ENCODE data around the gene FBXO44.
"Not testable (repeated sequence)": the region's sequence is repeated elsewhere in the genome, so short reads cannot be mapped to it uniquely, and the experiment has no call there.

FBXO44 gene, protein sequence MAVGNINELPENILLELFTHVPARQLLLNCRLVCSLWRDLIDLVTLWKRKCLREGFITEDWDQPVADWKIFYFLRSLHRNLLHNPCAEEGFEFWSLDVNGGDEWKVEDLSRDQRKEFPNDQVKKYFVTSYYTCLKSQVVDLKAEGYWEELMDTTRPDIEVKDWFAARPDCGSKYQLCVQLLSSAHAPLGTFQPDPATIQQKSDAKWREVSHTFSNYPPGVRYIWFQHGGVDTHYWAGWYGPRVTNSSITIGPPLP

DNA sequence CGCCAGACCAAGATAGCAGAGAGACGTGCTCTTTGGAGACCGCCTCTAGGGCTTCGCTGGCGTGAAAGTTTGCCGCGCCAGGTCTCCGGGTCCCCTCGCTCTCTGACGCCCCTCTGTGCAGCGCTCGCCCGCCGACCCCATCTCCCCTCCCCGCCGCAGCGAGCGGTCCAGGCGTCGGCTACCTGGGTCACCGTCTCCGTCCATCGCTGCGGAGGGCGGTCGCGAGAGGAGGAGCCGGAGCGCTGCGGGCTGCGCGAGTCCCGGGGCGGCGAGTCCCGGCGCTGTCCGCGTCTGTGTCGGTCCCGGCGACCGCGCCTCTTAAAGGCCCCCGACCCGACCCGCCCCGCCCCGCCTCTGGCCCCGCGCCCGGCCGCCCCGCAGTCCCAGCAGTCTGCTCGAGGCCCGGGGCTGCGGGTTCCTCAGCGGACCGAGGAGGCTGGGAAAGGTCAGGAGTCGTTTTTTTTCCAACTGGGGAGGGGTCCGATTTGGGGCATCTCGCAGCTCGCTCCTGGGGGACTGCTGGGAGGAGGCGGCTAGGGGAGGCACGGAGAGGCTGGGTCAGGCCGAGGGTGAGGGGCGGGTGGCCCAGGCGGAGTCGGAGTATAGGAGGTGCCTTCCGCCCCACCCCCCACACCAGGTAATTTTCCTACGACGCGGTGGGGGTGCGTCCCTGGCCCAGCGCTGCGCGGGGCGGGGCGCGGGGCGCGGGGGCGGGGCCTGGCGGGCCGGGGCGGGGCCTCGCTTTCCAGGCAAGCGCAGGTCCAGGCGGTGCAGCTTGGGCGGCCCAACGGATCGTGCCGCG, at the start of gene FBXO44, which contains the start of gene FBXO2:
Gene FBXO44 (plus strand): TSS at position 741 of the 802 bp plus-strand sequence. CDS start 959 bp downstream, outside the sequence.
Gene FBXO2 (minus strand): TSS at position 293 of the 802 bp plus-strand sequence. CDS start 89 bp downstream, at position 204.
- DNase-seq (ENCODE audit: low read depth in 4 of 4, low spot score in 1 of 4): peak; percentile 40 to 65 (median 46)

- no peak for DNase-seq (ENCODE audit: low read depth in 4 of 4, low spot score in 1 of 4)
These were observed 47.9 kb upstream of the FBXO44 start for GRCh38 chr1:11606775-11607174.

DNA sequence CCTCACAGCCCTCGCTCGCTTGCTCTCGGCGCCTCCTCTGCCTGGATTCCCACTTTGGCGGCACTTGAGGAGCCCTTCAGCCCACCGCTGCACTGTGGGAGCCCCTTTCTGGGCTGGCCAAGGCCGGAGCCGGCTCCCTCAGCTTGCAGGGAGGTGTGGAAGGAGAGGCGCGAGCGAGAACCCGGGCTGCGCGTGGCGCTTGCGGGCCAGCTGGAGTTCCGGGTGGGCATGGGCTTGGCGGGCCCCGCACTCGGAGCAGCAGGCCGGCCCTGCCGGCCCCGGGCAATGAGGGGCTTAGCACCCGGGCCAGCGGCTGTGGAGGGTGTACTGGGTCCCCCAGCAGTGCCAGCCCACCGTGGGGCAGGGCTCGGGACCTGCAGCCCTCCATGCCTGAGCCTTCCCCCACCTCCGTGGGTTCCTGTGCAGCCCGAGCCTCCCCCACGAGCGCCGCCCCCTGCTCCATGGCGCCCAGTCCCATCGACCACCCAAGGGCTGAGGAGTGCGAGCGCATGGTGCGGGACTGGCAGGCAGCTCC, 46.0 kb upstream of the FBXO44 start:
- DNase-seq (ENCODE audit: low read depth in 4 of 4, low spot score in 1 of 4): not testable (repeated sequence)

- DNase-seq (ENCODE audit: low read depth in 4 of 4, low spot score in 1 of 4): not testable (repeated sequence)
These were observed 45.3 kb upstream of the FBXO44 start for GRCh38 chr1:11609378-11609777.

- DNase-seq (ENCODE audit: low read depth in 4 of 4, low spot score in 1 of 4): no peak
These were observed 44.0 kb upstream of the FBXO44 start for GRCh38 chr1:11610629-11611180.

GRCh38 chr1:11611638-11612327, 42.9 kb upstream of the FBXO44 start:
- DNase-seq (ENCODE audit: low read depth in 4 of 4, low spot score in 1 of 4): no peak

DNA sequence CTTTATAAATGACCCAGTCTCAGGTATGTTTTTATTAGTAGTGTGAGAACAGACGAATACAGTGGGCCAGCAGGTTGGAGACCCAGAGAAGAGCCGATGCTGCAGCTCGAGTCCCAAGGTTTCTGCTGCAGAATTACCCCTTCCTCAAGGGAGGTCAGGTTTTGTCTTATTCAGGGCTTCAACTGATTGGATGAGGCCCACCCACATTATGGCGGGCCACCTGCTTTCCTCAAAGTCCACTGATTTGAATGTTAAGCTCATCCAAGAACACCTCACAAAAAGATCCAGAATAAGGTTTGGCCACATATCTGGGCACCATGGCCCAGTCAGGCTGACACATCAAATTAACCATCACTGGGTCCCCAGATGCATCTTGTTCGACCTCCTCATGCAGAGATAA, 41.3 kb upstream of the FBXO44 start:
- DNase-seq (ENCODE audit: low read depth in 4 of 4, low spot score in 1 of 4): no peak

DNA sequence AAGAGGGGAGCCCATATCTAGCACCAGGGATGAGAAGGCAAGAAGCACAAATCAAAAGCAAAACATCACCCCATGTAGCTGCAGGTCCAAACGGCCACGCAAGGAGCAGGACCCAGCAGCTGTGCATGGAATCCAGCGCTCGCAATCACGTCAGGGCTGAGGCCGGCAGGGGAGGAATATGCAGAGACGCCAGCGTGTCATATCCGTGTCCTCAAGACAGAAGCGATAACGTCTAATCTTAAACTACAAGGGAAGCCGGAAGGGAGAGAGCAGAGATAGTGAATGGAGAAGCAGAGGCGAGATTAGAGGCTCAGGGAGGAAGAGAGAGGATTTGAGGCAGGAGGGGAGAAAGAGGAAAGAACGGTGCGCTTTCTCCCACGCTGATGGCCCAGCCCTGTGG, 39.6 kb upstream of the FBXO44 start:
- no peak for DNase-seq (ENCODE audit: low read depth in 4 of 4, low spot score in 1 of 4)

- DNase-seq (ENCODE audit: low read depth in 4 of 4, low spot score in 1 of 4): no peak
These were observed 37.9 kb upstream of the FBXO44 start for GRCh38 chr1:11616766-11617165.

DNA sequence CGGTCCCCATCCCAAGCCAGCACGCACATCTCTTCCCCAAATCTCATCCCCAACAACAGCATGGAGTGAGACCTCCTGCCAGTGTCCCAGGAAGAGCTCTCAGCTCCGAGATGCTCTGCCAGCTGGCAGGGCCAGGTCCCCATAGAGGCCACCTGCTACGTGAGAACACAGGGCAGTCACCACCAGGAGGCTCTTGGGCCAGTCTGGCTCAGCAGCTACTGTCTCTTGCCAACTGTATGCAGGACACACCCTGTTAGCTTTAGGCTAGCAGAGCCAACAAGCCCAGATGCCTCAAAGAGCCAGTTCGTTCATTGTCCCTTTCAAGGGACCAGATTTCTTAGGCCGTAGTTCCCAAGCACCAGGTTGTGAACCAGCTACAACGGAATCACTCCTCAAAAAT, 37.4 kb upstream of the FBXO44 start:
- DNase-seq (ENCODE audit: low read depth in 4 of 4, low spot score in 1 of 4): no peak

GRCh38 chr1:11617741-11618140, 36.9 kb upstream of the FBXO44 start:
- no peak for DNase-seq (ENCODE audit: low read depth in 4 of 4, low spot score in 1 of 4)

GRCh38 chr1:11620405-11620804, 34.3 kb upstream of the FBXO44 start:
- DNase-seq (ENCODE audit: low read depth in 4 of 4, low spot score in 1 of 4): no peak

DNA sequence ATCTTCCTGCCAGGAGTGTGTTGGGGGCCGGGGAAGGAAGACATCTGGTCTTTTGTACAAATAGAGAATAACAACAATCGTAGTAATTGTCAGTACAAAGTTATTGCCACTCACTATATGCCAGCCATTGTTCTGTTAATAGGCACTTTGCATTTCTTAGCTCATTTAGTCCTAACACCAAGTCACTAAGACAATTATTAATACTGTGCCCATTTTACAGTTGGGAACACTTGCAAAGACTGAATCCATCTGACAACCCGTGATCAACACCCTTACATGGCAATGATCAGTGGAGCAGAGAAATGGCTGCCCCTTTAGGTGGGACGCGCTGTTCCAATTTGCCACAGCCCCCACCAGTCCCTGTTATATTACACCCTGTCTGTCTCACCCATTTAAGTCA, 33.8 kb upstream of the FBXO44 start:
- no peak for DNase-seq (ENCODE audit: low read depth in 4 of 4, low spot score in 1 of 4)

- no peak for DNase-seq (ENCODE audit: low read depth in 4 of 4, low spot score in 1 of 4)
These were observed 32.3 kb upstream of the FBXO44 start for GRCh38 chr1:11622398-11622797.

GRCh38 chr1:11623702-11624101, 31.0 kb upstream of the FBXO44 start:
- no peak for DNase-seq (ENCODE audit: low read depth in 4 of 4, low spot score in 1 of 4)

GRCh38 chr1:11626551-11626950, 28.1 kb upstream of the FBXO44 start:
- no peak for DNase-seq (ENCODE audit: low read depth in 4 of 4, low spot score in 1 of 4)

- DNase-seq (ENCODE audit: low read depth in 4 of 4, low spot score in 1 of 4): no peak
These were observed 25.9 kb upstream of the FBXO44 start for GRCh38 chr1:11628767-11629166.

DNA sequence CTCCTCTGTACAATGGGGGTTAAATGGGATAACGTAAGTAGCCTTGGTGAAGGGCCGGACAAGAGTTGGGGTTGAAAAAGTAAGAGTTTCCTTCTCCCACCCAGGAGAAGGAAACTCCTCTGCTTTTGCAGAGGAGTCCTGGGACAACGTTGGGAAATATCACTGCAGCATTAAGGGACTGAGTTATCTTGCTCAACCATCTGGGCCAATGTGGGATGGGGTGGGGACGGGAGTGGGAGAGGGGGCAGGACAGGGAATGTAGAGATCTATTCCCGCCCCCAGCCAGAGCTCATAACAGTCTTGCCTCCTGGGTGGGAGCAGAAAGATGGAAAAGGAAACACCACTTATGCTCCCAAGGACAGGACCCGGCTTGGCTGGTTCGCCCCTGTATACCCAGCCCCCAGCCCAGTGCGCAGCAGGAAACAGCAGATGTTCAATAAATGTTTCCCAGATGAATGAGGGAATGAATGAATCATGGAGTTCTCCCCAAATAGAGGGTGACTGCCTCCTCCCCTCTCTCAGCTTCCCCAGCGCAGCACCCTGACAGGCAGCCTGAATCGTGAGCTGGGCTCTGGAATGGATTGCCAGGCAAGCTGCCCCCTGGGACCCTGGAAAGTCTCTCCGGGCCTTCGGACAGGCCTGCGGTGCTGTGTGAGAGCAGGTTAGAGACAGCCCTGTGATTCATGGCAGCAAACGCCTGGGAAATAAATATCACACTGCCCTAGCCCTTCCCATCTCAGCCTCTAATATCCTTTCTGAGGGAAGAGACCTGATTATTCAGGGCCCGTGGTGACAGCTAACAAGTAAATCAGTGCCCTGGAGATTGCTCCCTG, 25.3 kb upstream of the FBXO44 start:
- no peak for DNase-seq (ENCODE audit: low read depth in 4 of 4, low spot score in 1 of 4)

DNA sequence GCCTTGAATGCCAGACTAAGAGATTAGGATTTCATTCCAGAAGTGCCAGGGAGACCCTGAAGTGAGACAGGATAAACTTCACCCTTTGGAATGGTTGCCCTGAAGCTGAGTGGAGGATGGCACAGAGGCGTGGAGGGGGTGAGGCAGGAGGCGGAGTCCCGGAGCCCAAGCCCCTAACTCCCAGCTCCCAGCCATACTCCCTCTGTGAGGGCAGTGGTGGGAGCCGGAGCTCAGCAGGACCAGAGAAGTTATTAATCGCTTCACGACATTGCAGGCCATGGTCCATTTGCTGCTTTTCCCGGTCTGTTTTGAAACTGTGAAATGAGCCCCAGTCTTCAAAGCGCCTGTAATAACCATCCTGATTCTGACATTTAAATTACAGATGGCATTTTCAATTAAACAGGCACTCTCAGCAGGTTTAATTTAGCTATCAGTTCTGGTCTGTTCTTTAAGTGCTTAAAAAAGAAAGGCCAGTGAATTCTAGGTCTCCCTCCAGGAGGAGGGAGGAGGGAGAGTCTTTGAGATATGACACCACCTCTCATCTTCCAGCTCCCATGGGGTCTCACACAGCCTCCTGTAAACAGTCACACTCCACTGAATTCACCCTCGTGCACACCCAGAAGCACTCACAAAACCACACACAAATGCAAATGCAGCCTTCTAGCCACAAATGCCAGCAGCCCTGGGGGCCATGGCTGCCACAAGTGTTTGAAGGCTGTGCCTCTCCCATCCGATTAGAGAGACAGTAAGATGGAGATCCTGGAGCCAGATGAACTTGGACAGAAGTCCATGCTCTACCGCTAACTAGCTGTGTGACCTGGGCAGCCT, 20.1 kb upstream of the FBXO44 start:
- DNase-seq (ENCODE audit: low read depth in 4 of 4, low spot score in 1 of 4): no peak

GRCh38 chr1:11638121-11638520, 16.6 kb upstream of the FBXO44 start:
- no peak for DNase-seq (ENCODE audit: low read depth in 4 of 4, low spot score in 1 of 4)
